B cell (primary cell): ENCODE data around the gene CRYGN. TPM values are rescaled to one million over a fixed set of nuclear protein-coding genes. Genes with fewer than 3 reads are reported as not detected.

Experiments
- ATAC-seq: fragments of 200-7000 bp; cut with Tn5 transposase; one replicate; pipeline ENCODE4 v1.10.0; 2021; ENCODE audit warnings: low read depth, mild to moderate bottlenecking, moderate number of reproducible peaks, moderate library complexity
- CTCF ChIA-PET: fragments of 350-600 bp; sonication (Branson Sonifier 250); formaldehyde crosslinking; loops from one replicate; lab custom pipeline; 2021; ENCODE audit warnings: antibody characterized with exemption, inconsistent platforms; lab: Charles Lee
- POLR2A ChIA-PET: fragments of 350-600 bp; sonication (Branson Sonifier 250); formaldehyde crosslinking; loops from one replicate; lab custom pipeline; 2021; ENCODE audit warnings: antibody characterized with exemption; lab: Charles Lee
- DNase-seq: peaks from one replicate; pipeline ENCODE4 v3.0.0; 2013
- H2AFZ ChIP-seq: 2 replicates; pipeline ENCODE4 v1.6.1; 2012; ENCODE audit warnings: mild to moderate bottlenecking, low read depth, low read length; ENCODE audit not compliant: insufficient read depth, poor library complexity, severe bottlenecking
- H3K27ac ChIP-seq, 2 donors: 1 replicate in 1 of 2; 2 replicates in 1 of 2; pipeline ENCODE4 v1.5.1; 2012 to 2013; ENCODE audit warnings: low read length in 2 of 2, mild to moderate bottlenecking in 2 of 2, moderate library complexity in 1 of 2
- H3K27me3 ChIP-seq, 4 experiments: fragments of 200-600 bp in 1 of 4; sonication (generic) in 1 of 4; replicated peaks in 1 of 4; 1 replicate in 2 of 4; 2 replicates in 2 of 4; pipeline versions ENCODE4 v1.6.1 to v1.7.0; 2013 to 2016; ENCODE audit warnings: low read length in 3 of 4, mild to moderate bottlenecking in 2 of 4, mixed read lengths in 1 of 4, moderate library complexity in 1 of 4; ENCODE audit not compliant: insufficient read depth in 4 of 4, control insufficient read depth in 3 of 4; ENCODE audit errors: control extremely low read depth in 1 of 4
- H3K36me3 ChIP-seq, 2 experiments: replicated peaks in 1 of 2; 1 replicate in 1 of 2; 2 replicates in 1 of 2; pipeline versions ENCODE4 v1.6.1 to v1.7.1; 2013; ENCODE audit warnings: low read length in 1 of 2; ENCODE audit not compliant: insufficient read depth in 2 of 2, control insufficient read depth in 1 of 2; ENCODE audit errors: control extremely low read depth in 1 of 2, extremely low read depth in 1 of 2
- H3K4me1 ChIP-seq, 2 donors: fragments of 200-600 bp in 1 of 2; sonication (generic) in 1 of 2; 1 replicate in 1 of 2; 2 replicates in 1 of 2; pipeline versions ENCODE4 v1.5.1 to v1.6.1; 2013 to 2017; ENCODE audit warnings: low read length in 2 of 2; ENCODE audit not compliant: control insufficient read depth in 2 of 2, insufficient read depth in 2 of 2
- H3K4me2 ChIP-seq: replicated peaks from 2 replicates; pipeline ENCODE3; 2012; ENCODE audit warnings: mild to moderate bottlenecking, low read depth, low read length; ENCODE audit not compliant: poor library complexity, severe bottlenecking
- H3K4me3 ChIP-seq, 5 experiments: fragments of 200-600 bp in 1 of 5; sonication (generic) in 1 of 5; 1 replicate in 3 of 5; 2 replicates in 2 of 5; pipeline versions ENCODE4 v1.5.1 to v1.7.0; 2011 to 2016; ENCODE audit warnings: low read length in 4 of 5, mild to moderate bottlenecking in 4 of 5, low read depth in 2 of 5, control low read depth in 1 of 5, moderate library complexity in 1 of 5; ENCODE audit not compliant: insufficient read depth in 1 of 5; ENCODE audit errors: control extremely low read depth in 1 of 5, extremely low read depth in 1 of 5
- H3K79me2 ChIP-seq: fragments of 200-600 bp; sonication (generic); one replicate; pipeline ENCODE4 v1.6.0; 2016; ENCODE audit warnings: low read length; ENCODE audit not compliant: control insufficient read depth, insufficient read depth
- H3K9ac ChIP-seq: fragments of 200-600 bp; sonication (generic); 2 replicates; pipeline ENCODE4 v1.6.1; 2017; ENCODE audit warnings: mild to moderate bottlenecking, low read length, moderate library complexity
- H3K9me3 ChIP-seq, 3 donors: one replicate each; pipeline versions ENCODE4 v1.6.1 to v1.7.1; 2013; ENCODE audit warnings: low read length in 2 of 3; ENCODE audit not compliant: control insufficient read depth in 2 of 3, insufficient read depth in 1 of 3; ENCODE audit errors: control extremely low read depth in 1 of 3
- H4K20me1 ChIP-seq: 2 replicates; pipeline ENCODE4 v1.6.0; 2012; ENCODE audit warnings: mild to moderate bottlenecking, low read length; ENCODE audit not compliant: insufficient read depth, control insufficient read depth, poor library complexity, severe bottlenecking
- H3K27ac Mint-ChIP-seq: one replicate; pipeline ENCODE4 v1.8.0; 2021; ENCODE audit warnings: mixed read lengths
- H3K27me3 Mint-ChIP-seq: one replicate; pipeline ENCODE4 v1.8.0; 2021; ENCODE audit warnings: mixed read lengths
- H3K4me1 Mint-ChIP-seq: one replicate; pipeline ENCODE4 v1.8.0; 2021; ENCODE audit warnings: mixed read lengths
- H3K4me3 Mint-ChIP-seq: one replicate; pipeline ENCODE4 v1.8.0; 2021; ENCODE audit warnings: mixed read lengths
- H3K9me3 Mint-ChIP-seq: one replicate; pipeline ENCODE4 v1.8.0; 2022; ENCODE audit warnings: mixed read lengths; ENCODE audit not compliant: insufficient read depth
- CTCF ChIP-seq: fragments of 200-600 bp; IDR thresholded peaks from one replicate; pipeline ENCODE4 v1.8.0; 2022; ENCODE audit warnings: antibody characterized with exemption, mild to moderate bottlenecking
- EZH2 ChIP-seq: IDR thresholded peaks from 2 replicates; pipeline ENCODE4 v1.6.1; 2012; ENCODE audit warnings: borderline replicate concordance, low read depth, mild to moderate bottlenecking, moderate library complexity, low read length; ENCODE audit not compliant: insufficient read depth, poor library complexity, severe bottlenecking
- WGBS: methylation state at CpG from one replicate; pipeline ENCODE4 v1.1.5; 2013; ENCODE audit warnings: missing lambda C conversion rate; ENCODE audit not compliant: insufficient coverage; 5-methylcytosine and 5-hydroxymethylcytosine counted together
- intact Hi-C: fragments of 100-400 bp; cut with micrococcal nuclease; formaldehyde crosslinking; loops from one replicate; pipeline ENCODE4 v1.10.0; 2022
- polyA plus RNA-seq: library from polyadenylated mRNA; depleted of rRNA; stranded (reverse); fragments of >200 nt; gene quantifications from 2 replicates; pipeline ENCODE4 v1.2.3, GENCODE V29; 2012
- total RNA-seq, 2 donors: library from RNA; stranded (reverse); fragments of 120-200 nt in 1 of 2; gene quantifications; 1 replicate in 1 of 2; 2 replicates in 1 of 2; pipeline versions ENCODE4 v1.2.3 to v1.2.4, GENCODE V29; 2013 to 2022

CRYGN gene
- total and polyA plus RNA-seq, 2 donors (not counting 1 experiment from before 2014, with no cell fraction given), result not detected

- TF ChIP-seq CTCF (no peak), EZH2 (no peak)
- Histone ChIP-seq H3K27me3 (peaks cover 0 to 12% (median 6%) of the 10 kb centered on the region in 4 experiments), H4K20me1 (no peaks in the 10 kb centered on the region), H3K9me3 (peaks cover 0 to 14% (median 0%) of the 10 kb centered on the region in 3 donors), H3K4me2 (no peak overlapping the region), H3K4me3 (no peak overlapping the region), H3K36me3 (no peaks in the 10 kb centered on the region), H3K79me2 (no peaks in the 10 kb centered on the region), H3K9ac (no peak overlapping the region), H2AFZ (no peak overlapping the region), H3K27ac (no peak overlapping the region), H3K4me1 (peaks cover 18 to 23% of the 10 kb centered on the region in 2 donors)
- ATAC-seq (no peak), DNase-seq (no peak)
- Mint-ChIP-seq H3K4me1 (peaks cover 23% of the 10 kb centered on the region), H3K4me3 (no peak overlapping the region), H3K27me3 (peaks cover 10% of the 10 kb centered on the region), H3K27ac (no peak overlapping the region), H3K9me3 (no peaks in the 10 kb centered on the region)
- ChIA-PET POLR2A (interaction anchor here (0.6 kb wide), 1 partner anchor 244 kb away, joined by 4 read pairs; no protein-coding TSS in a partner anchor), CTCF (interaction anchor here (0.9 to 2.2 kb wide), 4 partner anchors 15 to 68 kb away, joined by 3 to 9 read pairs (median 4); no protein-coding TSS in a partner anchor)
- 94% methylated on average over 15 of the region's 15 CpGs for WGBS
- intact Hi-C loops, result no loop called here
Measured at GRCh38 chr7:151383638-151384351, 56.1 kb downstream of the CRYGN start.
